Caco-2 (cell line): ENCODE measurements around the gene MSRB3. TPM values are rescaled to one million over a fixed set of nuclear protein-coding genes. Genes with fewer than 3 reads are reported as not detected.

ENCODE experiments used
- BruUV-seq: library from RNA; stranded (reverse); fragments of 400-500 nt; replicated peaks from 2 replicates; lab custom pipeline; 2021; lab: Mats Ljungman, UMichigan
- CTCF ChIA-PET: fragments of 300-600 bp; sonication (Branson Sonifier 250); formaldehyde crosslinking; loops from one replicate; lab custom pipeline; 2022; ENCODE audit warnings: antibody characterized with exemption; lab: Charles Lee
- POLR2A ChIA-PET: fragments of 300-600 bp; sonication (Branson Sonifier 250); formaldehyde crosslinking; loops from one replicate; lab custom pipeline; 2022; ENCODE audit warnings: antibody characterized with exemption; lab: Charles Lee
- DNase-seq, 2 experiments: peaks; one replicate each; pipeline versions ENCODE4 v3.0.0 to v3.0.0-alpha.2; 2020 to 2022
- H3K27me3 ChIP-seq: replicated peaks from 2 replicates; pipeline ENCODE4 v1.6.0; 2011; ENCODE audit warnings: low read length; ENCODE audit not compliant: control insufficient read depth, insufficient read depth
- H3K36me3 ChIP-seq: 2 replicates; pipeline ENCODE4 v1.5.1; 2011; ENCODE audit warnings: low read length; ENCODE audit not compliant: control insufficient read depth, insufficient read depth
- H3K4me1 ChIP-seq: fragments of 250-450 bp; sonication (Bioruptor Pico); 2 replicates; pipeline ENCODE4 v1.5.1; 2020; ENCODE audit warnings: mild to moderate bottlenecking
- H3K4me3 ChIP-seq: 2 replicates; pipeline ENCODE4 v1.5.1; 2011; ENCODE audit warnings: low read depth, mild to moderate bottlenecking, control low read depth, low read length
- H3K9me3 ChIP-seq: fragments of 250-450 bp; sonication (Bioruptor Pico); 2 replicates; pipeline ENCODE4 v1.5.1; 2020; ENCODE audit warnings: mild to moderate bottlenecking, moderate library complexity
- H3K27ac Mint-ChIP-seq: one replicate; pipeline ENCODE4 v1.8.0; 2022; ENCODE audit warnings: mixed read lengths; ENCODE audit not compliant: unreplicated experiment
- H3K27me3 Mint-ChIP-seq: one replicate; pipeline ENCODE4 v1.8.0; 2022; ENCODE audit warnings: mixed read lengths; ENCODE audit not compliant: insufficient read depth, unreplicated experiment
- H3K36me3 Mint-ChIP-seq: one replicate; pipeline ENCODE4 v1.8.0; 2022; ENCODE audit warnings: mild to moderate bottlenecking, mixed read lengths; ENCODE audit not compliant: insufficient read depth, unreplicated experiment
- H3K4me1 Mint-ChIP-seq: one replicate; pipeline ENCODE4 v1.8.0; 2022; ENCODE audit warnings: low read depth, mixed read lengths; ENCODE audit not compliant: unreplicated experiment
- H3K4me3 Mint-ChIP-seq: one replicate; pipeline ENCODE4 v1.8.0; 2022; ENCODE audit warnings: mild to moderate bottlenecking, moderate library complexity, mixed read lengths; ENCODE audit not compliant: unreplicated experiment
- H3K9me3 Mint-ChIP-seq: one replicate; pipeline ENCODE4 v1.8.0; 2022; ENCODE audit warnings: mixed read lengths; ENCODE audit not compliant: unreplicated experiment
- CTCF ChIP-seq, 2 experiments: fragments of 200-600 bp in 1 of 2; IDR thresholded peaks; 1 replicate in 1 of 2; 2 replicates in 1 of 2; pipeline versions ENCODE4 v1.5.1 to v1.8.0; 2011 to 2022; ENCODE audit warnings: antibody characterized with exemption in 1 of 2, control low read depth in 1 of 2, inconsistent platforms in 1 of 2, low read depth in 1 of 2, low read length in 1 of 2, mild to moderate bottlenecking in 1 of 2, moderate library complexity in 1 of 2; ENCODE audit not compliant: insufficient read depth in 1 of 2, severe bottlenecking in 1 of 2, unreplicated experiment in 1 of 2
- intact Hi-C: fragments of 100-400 bp; cut with micrococcal nuclease; formaldehyde crosslinking; loops from one replicate; pipeline ENCODE4 v1.10.0; 2022; ENCODE audit not compliant: unreplicated experiment
- total RNA-seq: library from RNA; stranded (reverse); gene quantifications from 2 replicates; pipeline ENCODE4 v1.2.3, GENCODE V29; 2022

MSRB3 gene
- total RNA-seq, 1 experiment from 2014 or later = 7.7 TPM

GRCh38 chr12:65237153-65237552, 41.3 kb upstream of the MSRB3 start:
- H3K27me3 ChIP-seq = no peaks in the 10 kb centered on the region
- Mint-ChIP-seq H3K4me3 (no peak overlapping the region), H3K4me1 (no peaks in the 10 kb centered on the region), H3K27ac (no peak overlapping the region), H3K27me3 (no peaks in the 10 kb centered on the region), H3K9me3 (no peaks in the 10 kb centered on the region), H3K36me3 (peaks cover 11% of the 10 kb centered on the region)
- H3K9me3 ChIP-seq = no peaks in the 10 kb centered on the region
- BruUV-seq = no TSS peak
- CTCF ChIA-PET = no interaction called here
- POLR2A ChIA-PET = no interaction called here
- no peaks in the 10 kb centered on the region for H3K36me3 ChIP-seq
- TF ChIP-seq CTCF (IDR thresholded peaks at IDR 0.05; ENCODE audit: insufficient read depth in 1 of 2, low read depth in 1 of 2, low read length in 1 of 2, severe bottlenecking in 1 of 2, unreplicated experiment in 1 of 2) = no peak
- no peaks in the 10 kb centered on the region for H3K4me1 ChIP-seq
- DNase-seq = no peak
- intact Hi-C loops = no loop called here
- H3K4me3 ChIP-seq = no peak overlapping the region

- Mint-ChIP-seq H3K27ac (no peak overlapping the region), H3K4me1 (no peaks in the 10 kb centered on the region), H3K27me3 (no peaks in the 10 kb centered on the region), H3K36me3 (peaks cover 20% of the 10 kb centered on the region), H3K9me3 (no peaks in the 10 kb centered on the region), H3K4me3 (no peak overlapping the region)
- no peak for DNase-seq
- no peak for TF ChIP-seq CTCF (IDR thresholded peaks at IDR 0.05; ENCODE audit: insufficient read depth in 1 of 2, low read depth in 1 of 2, low read length in 1 of 2, severe bottlenecking in 1 of 2, unreplicated experiment in 1 of 2)
- ChIA-PET POLR2A (no interaction called here), CTCF (no interaction called here)
- Histone ChIP-seq H3K4me1 (no peaks in the 10 kb centered on the region), H3K36me3 (no peaks in the 10 kb centered on the region), H3K4me3 (no peak overlapping the region), H3K9me3 (no peaks in the 10 kb centered on the region), H3K27me3 (no peaks in the 10 kb centered on the region)
- intact Hi-C loops = no loop called here
- BruUV-seq = no TSS peak
Observed at GRCh38 chr12:65238609-65239008, 39.9 kb upstream of the MSRB3 start.

GRCh38 chr12:65248656-65249633, 29.5 kb upstream of the MSRB3 start:
- no peak overlapping the region for H3K27ac Mint-ChIP-seq

More at GRCh38 chr12:65248656-65249633, 29.5 kb upstream of the MSRB3 start:
- Mint-ChIP-seq H3K36me3 (peaks cover 23% of the 10 kb centered on the region), H3K9me3 (no peaks in the 10 kb centered on the region), H3K4me1 (no peaks in the 10 kb centered on the region), H3K4me3 (no peak overlapping the region), H3K27me3 (no peaks in the 10 kb centered on the region)
- Histone ChIP-seq H3K4me3 (no peak overlapping the region), H3K27me3 (no peaks in the 10 kb centered on the region), H3K4me1 (no peaks in the 10 kb centered on the region), H3K36me3 (no peaks in the 10 kb centered on the region), H3K9me3 (no peaks in the 10 kb centered on the region)
- POLR2A ChIA-PET = no interaction called here
- DNase-seq = no peak
- intact Hi-C loops = no loop called here
- no TSS peak for BruUV-seq
- TF ChIP-seq CTCF (IDR thresholded peaks at IDR 0.05; ENCODE audit: insufficient read depth in 1 of 2, low read depth in 1 of 2, low read length in 1 of 2, severe bottlenecking in 1 of 2, unreplicated experiment in 1 of 2) = no peak
- CTCF ChIA-PET = no interaction called here
